Sigmoid colon (tissue), 7 donors: ENCODE measurements around the gene HDAC4. TPM values are rescaled to one million over a fixed set of nuclear protein-coding genes. Genes with fewer than 3 reads are reported as not detected.
A peak's percentile ranks its signal among the peaks of the same experiment; 100 is the strongest.

Experiments
- DNase-seq: peaks from one replicate; pipeline ENCODE4 v3.0.0-alpha.2; 2019
- H3K27ac ChIP-seq, 4 donors: fragments of 200-600 bp; sonication (generic); one replicate each; pipeline ENCODE4 v1.5.1; 2016 to 2019; ENCODE audit warnings: mild to moderate bottlenecking in 1 of 4
- H3K27me3 ChIP-seq, 3 donors: fragments of 200-600 bp; sonication (generic); one replicate each; pipeline ENCODE4 v1.5.1; 2019; ENCODE audit warnings: mild to moderate bottlenecking in 1 of 3
- H3K36me3 ChIP-seq, 4 donors: fragments of 200-600 bp; sonication (generic); one replicate each; pipeline ENCODE4 v1.5.1; 2016 to 2019
- H3K4me1 ChIP-seq, 4 donors: fragments of 200-600 bp; sonication (generic); one replicate each; pipeline ENCODE4 v1.5.1; 2017 to 2019
- H3K4me3 ChIP-seq, 4 donors: fragments of 200-600 bp; sonication (generic); one replicate each; pipeline ENCODE4 v1.5.1; 2017 to 2019; ENCODE audit warnings: mild to moderate bottlenecking in 2 of 4, moderate library complexity in 1 of 4
- H3K9me3 ChIP-seq, 4 donors: fragments of 200-600 bp in 3 of 4; sonication (generic) in 3 of 4; one replicate each; pipeline versions ENCODE4 v1.5.1 to v1.6.1; 2013 to 2019
- EP300 ChIP-seq, 4 donors: sonication (generic); formaldehyde crosslinking; IDR thresholded peaks; one replicate each; pipeline ENCODE4 v1.6.1; 2017; ENCODE audit warnings: antibody characterized with exemption in 4 of 4
- POLR2A ChIP-seq, 2 donors: fragments of 450-650 bp; IDR thresholded peaks; one replicate each; pipeline ENCODE4 v1.6.1; 2016; ENCODE audit warnings: antibody characterized with exemption in 2 of 2, mild to moderate bottlenecking in 2 of 2, moderate library complexity in 2 of 2
- POLR2AphosphoS5 ChIP-seq, 4 donors: sonication (generic); formaldehyde crosslinking; IDR thresholded peaks; one replicate each; pipeline ENCODE4 v1.6.1; 2017; ENCODE audit warnings: antibody characterized with exemption in 4 of 4
- WGBS, 2 donors: extraction: QIAGEN DNeasy Blood & Tissue Kit; methylation state at CpG; one replicate each; pipeline ENCODE4 v1.1.7; 2013; 5-methylcytosine and 5-hydroxymethylcytosine counted together
- intact Hi-C: fragments of 100-400 bp; cut with DNase I; formaldehyde crosslinking; loops from one replicate; pipeline ENCODE4 v1.15.1; 2023
- polyA plus RNA-seq, 3 donors: library from polyadenylated mRNA; stranded (reverse); fragments of 200-250 nt; gene quantifications; one replicate each; pipeline ENCODE4 v1.2.3, GENCODE V29; 2013
- total RNA-seq, 4 donors: library from RNA; depleted of rRNA; stranded (reverse); fragments of >200 nt; gene quantifications; one replicate each; pipeline ENCODE4 v1.1.0, GENCODE V29; 2016
- TF ChIP-seq, protein P1 (sequence below), 4 experiments: fragments of 450-650 bp in 3 of 4; fragments of 200-600 bp in 1 of 4; IDR thresholded peaks; one replicate each; pipeline ENCODE4 v1.5.1; 2016 to 2019; ENCODE audit warnings: antibody characterized with exemption in 4 of 4, mild to moderate bottlenecking in 3 of 4, moderate library complexity in 2 of 4
- donor health status: healthy with polysubstance abuse.
- donor health status: Bipolar disorder and iron deficiency.
- donor health status: healthy.

HDAC4 gene
- total and polyA plus RNA-seq, 7 donors, result 1.8 to 196 (median 77.0) TPM

GRCh38 chr2:239137898-239138283 is 262.9 kb downstream of the HDAC4 start:
- intact Hi-C loops, result no loop called here

DNA sequence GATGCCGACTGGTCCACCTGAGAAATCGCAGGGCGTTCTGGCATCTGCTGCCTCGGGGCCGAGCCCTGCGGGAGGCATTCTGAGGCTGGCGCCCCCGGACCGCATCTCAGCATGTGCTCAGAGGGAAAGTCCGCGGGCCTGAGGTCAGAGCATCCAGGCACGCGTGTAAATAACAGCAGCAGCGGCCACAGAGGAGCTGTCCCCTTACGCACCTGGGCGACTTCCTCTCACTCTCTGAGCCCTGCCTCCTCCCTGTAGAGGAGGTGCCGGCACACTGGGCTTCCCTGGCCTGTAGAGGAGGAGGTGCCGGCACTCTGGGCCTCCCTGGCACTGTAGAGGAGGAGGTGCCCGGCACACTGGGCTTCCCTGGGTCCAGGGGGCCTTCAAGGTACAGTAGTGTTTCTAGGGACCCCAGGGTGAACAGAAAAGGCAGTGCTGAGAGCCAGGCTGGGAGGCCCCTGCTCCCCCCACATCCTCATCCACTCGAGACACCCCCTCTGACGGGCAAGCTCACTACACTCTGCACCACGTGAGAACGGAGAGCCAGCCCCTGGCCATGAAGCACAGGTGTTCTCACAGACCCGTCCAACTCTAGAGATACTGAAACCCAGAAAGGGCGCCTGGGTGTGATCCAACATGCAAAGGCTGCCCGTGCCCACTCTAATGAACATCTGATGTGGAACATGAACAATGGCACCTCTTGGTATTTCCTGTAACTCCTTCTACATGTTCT is 263.5 kb downstream of the HDAC4 start:
- peak overlapping the region in 3 of 4 donors; percentile 23 to 48 (median 26) for H3K27ac ChIP-seq
- TF ChIP-seq POLR2A (IDR thresholded peaks at IDR 0.05), result no peak
- no peak for TF ChIP-seq EP300 (IDR thresholded peaks at IDR 0.05)
- no peak for TF ChIP-seq POLR2AphosphoS5 (IDR thresholded peaks at IDR 0.05)
- TF ChIP-seq, protein P1, sequence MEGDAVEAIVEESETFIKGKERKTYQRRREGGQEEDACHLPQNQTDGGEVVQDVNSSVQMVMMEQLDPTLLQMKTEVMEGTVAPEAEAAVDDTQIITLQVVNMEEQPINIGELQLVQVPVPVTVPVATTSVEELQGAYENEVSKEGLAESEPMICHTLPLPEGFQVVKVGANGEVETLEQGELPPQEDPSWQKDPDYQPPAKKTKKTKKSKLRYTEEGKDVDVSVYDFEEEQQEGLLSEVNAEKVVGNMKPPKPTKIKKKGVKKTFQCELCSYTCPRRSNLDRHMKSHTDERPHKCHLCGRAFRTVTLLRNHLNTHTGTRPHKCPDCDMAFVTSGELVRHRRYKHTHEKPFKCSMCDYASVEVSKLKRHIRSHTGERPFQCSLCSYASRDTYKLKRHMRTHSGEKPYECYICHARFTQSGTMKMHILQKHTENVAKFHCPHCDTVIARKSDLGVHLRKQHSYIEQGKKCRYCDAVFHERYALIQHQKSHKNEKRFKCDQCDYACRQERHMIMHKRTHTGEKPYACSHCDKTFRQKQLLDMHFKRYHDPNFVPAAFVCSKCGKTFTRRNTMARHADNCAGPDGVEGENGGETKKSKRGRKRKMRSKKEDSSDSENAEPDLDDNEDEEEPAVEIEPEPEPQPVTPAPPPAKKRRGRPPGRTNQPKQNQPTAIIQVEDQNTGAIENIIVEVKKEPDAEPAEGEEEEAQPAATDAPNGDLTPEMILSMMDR (IDR thresholded peaks at IDR 0.05), result no peak
- WGBS, 2 donors, result 93 to 94% methylated on average over 26 of the region's 26 CpGs
- H3K27me3 ChIP-seq, result no peaks in the 10 kb centered on the region
- peaks cover 0 to 8% (median 0%) of the 10 kb centered on the region in 4 donors for H3K4me1 ChIP-seq
- no peaks in the 10 kb centered on the region for H3K9me3 ChIP-seq
- no peak overlapping the region for H3K4me3 ChIP-seq
- intact Hi-C loops, result no loop called here
- peaks cover 26 to 100% (median 79%) of the 10 kb centered on the region in 4 donors for H3K36me3 ChIP-seq
- no peak for DNase-seq

More at GRCh38 chr2:239137898-239138283, 262.9 kb downstream of the HDAC4 start:
- Histone ChIP-seq H3K4me1 (peaks cover 0 to 8% (median 0%) of the 10 kb centered on the region in 4 donors), H3K27me3 (no peaks in the 10 kb centered on the region), H3K36me3 (peaks cover 23 to 100% (median 78%) of the 10 kb centered on the region in 4 donors), H3K27ac (peak overlapping the region in 2 of 4 donors; percentile 23 to 36), H3K9me3 (no peaks in the 10 kb centered on the region), H3K4me3 (no peak overlapping the region)
- DNase-seq, result no peak
- TF ChIP-seq POLR2A (IDR thresholded peaks at IDR 0.05) (no peak), EP300 (IDR thresholded peaks at IDR 0.05) (no peak), POLR2AphosphoS5 (IDR thresholded peaks at IDR 0.05) (no peak)
- TF ChIP-seq, protein P1 (IDR thresholded peaks at IDR 0.05), result no peak
- WGBS, 2 donors, result 86 to 92% methylated on average over 3 of the region's 3 CpGs

DNA sequence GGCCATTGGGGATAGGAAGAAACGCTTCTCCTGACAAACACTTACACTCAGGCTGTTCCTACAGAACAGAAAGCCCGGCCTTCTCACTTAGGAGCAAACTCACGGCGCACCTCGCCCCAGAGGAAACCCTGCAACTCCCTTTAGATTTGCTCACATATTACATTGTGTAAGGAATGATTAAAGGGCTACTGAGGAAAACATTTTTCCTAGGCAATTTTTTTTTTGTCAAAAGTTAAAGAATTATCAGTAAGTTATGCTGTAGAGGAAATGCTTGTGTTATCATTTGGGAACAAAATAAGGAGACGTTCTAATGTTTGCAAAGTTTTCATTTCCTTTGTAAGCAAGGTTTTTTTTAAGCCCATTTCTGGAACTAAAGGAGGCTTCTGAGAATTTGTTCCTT is 264.1 kb downstream of the HDAC4 start:
- Histone ChIP-seq H3K4me1 (peaks cover 0 to 8% (median 0%) of the 10 kb centered on the region in 4 donors), H3K9me3 (no peaks in the 10 kb centered on the region), H3K27me3 (no peaks in the 10 kb centered on the region), H3K36me3 (peaks cover 32 to 100% (median 79%) of the 10 kb centered on the region in 4 donors), H3K4me3 (no peak overlapping the region), H3K27ac (peak overlapping the region in 1 of 4 donors; percentile 48)
- intact Hi-C loops, result no loop called here
- WGBS, 2 donors, result 95 to 98% methylated on average over 6 of the region's 6 CpGs
- TF ChIP-seq, protein P1 (IDR thresholded peaks at IDR 0.05), result no peak
- TF ChIP-seq EP300 (IDR thresholded peaks at IDR 0.05) (no peak), POLR2A (IDR thresholded peaks at IDR 0.05) (no peak), POLR2AphosphoS5 (IDR thresholded peaks at IDR 0.05) (no peak)
- DNase-seq, result no peak

GRCh38 chr2:239136203-239136602 is 264.6 kb downstream of the HDAC4 start:
- intact Hi-C loops, result no loop called here
- Histone ChIP-seq H3K27ac (no peak overlapping the region), H3K4me1 (peaks cover 0 to 8% (median 0%) of the 10 kb centered on the region in 4 donors), H3K9me3 (no peaks in the 10 kb centered on the region), H3K4me3 (no peak overlapping the region), H3K27me3 (no peaks in the 10 kb centered on the region), H3K36me3 (peaks cover 32 to 100% (median 80%) of the 10 kb centered on the region in 4 donors)
- DNase-seq, result no peak
- 93 to 95% methylated on average over 3 of the region's 3 CpGs for WGBS, 2 donors
- TF ChIP-seq POLR2A (IDR thresholded peaks at IDR 0.05) (no peak), EP300 (IDR thresholded peaks at IDR 0.05) (no peak), POLR2AphosphoS5 (IDR thresholded peaks at IDR 0.05) (no peak)
- TF ChIP-seq, protein P1 (IDR thresholded peaks at IDR 0.05), result no peak
